OCI-LY1 (cell line): ENCODE measurements around the gene CCL25.

ENCODE experiments used
- H2AFZ ChIP-seq: fragments of 200-600 bp; sonication (generic), shearing (Covaris generic); 2 replicates; pipeline ENCODE4 v1.6.0; 2014; ENCODE audit warnings: antibody characterized with exemption, mild to moderate bottlenecking, low read length
- H3F3A ChIP-seq: fragments of 200-600 bp; sonication (generic), shearing (Covaris generic); 2 replicates; pipeline ENCODE4 v1.6.0; 2014; ENCODE audit warnings: mild to moderate bottlenecking, antibody characterized with exemption, low read length, moderate library complexity; ENCODE audit not compliant: insufficient read depth
- H3K27ac ChIP-seq: fragments of 200-600 bp; sonication (generic); 2 replicates; pipeline ENCODE4 v1.5.1; 2014; ENCODE audit warnings: low read length, mixed run types, mild to moderate bottlenecking, low read depth; ENCODE audit not compliant: poor library complexity, severe bottlenecking
- H3K27me3 ChIP-seq: fragments of 200-600 bp; sonication (generic); 2 replicates; pipeline ENCODE4 v1.6.0; 2014; ENCODE audit warnings: antibody characterized with exemption, mild to moderate bottlenecking, low read length, moderate library complexity; ENCODE audit not compliant: insufficient read depth
- H3K36me3 ChIP-seq: fragments of 200-600 bp; sonication (generic); 2 replicates; pipeline ENCODE4 v1.6.1; 2014; ENCODE audit warnings: mild to moderate bottlenecking, antibody characterized with exemption, low read length, moderate library complexity, mixed read lengths; ENCODE audit not compliant: insufficient read depth
- H3K4me1 ChIP-seq: fragments of 200-600 bp; sonication (generic); 2 replicates; pipeline ENCODE4 v1.5.1; 2014; ENCODE audit warnings: mild to moderate bottlenecking, low read length, moderate library complexity; ENCODE audit not compliant: insufficient read depth, severe bottlenecking
- H3K4me2 ChIP-seq: fragments of 200-600 bp; sonication (generic), shearing (Covaris generic); 2 replicates; pipeline ENCODE4 v1.6.1; 2014; ENCODE audit warnings: low read length
- H3K4me3 ChIP-seq: fragments of 200-600 bp; sonication (generic); 2 replicates; pipeline ENCODE4 v1.5.1; 2014; ENCODE audit warnings: low read length, low read depth, mild to moderate bottlenecking, mixed read lengths; ENCODE audit not compliant: poor library complexity, severe bottlenecking
- H3K79me2 ChIP-seq: fragments of 200-600 bp; shearing (Covaris generic); 2 replicates; pipeline ENCODE4 v1.6.1; 2016; ENCODE audit warnings: mixed run types, low read length, mixed read lengths; ENCODE audit not compliant: insufficient read depth
- H3K9ac ChIP-seq: fragments of 200-600 bp; sonication (generic), shearing (Covaris generic); 2 replicates; pipeline ENCODE4 v1.6.1; 2014; ENCODE audit warnings: mild to moderate bottlenecking, low read length, mixed read lengths
- H3K9me2 ChIP-seq: fragments of 200-600 bp; sonication (generic), shearing (Covaris generic); 2 replicates; pipeline ENCODE4 v1.6.1; 2014; ENCODE audit warnings: low read depth, mild to moderate bottlenecking, low read length, mixed read lengths
- H3K9me3 ChIP-seq: fragments of 200-600 bp; shearing (Covaris generic); 2 replicates; pipeline ENCODE4 v1.6.1; 2014; ENCODE audit warnings: low read length, mixed read lengths
- H4K20me1 ChIP-seq: fragments of 200-600 bp; sonication (generic), shearing (Covaris generic); 2 replicates; pipeline ENCODE4 v1.6.0; 2016; ENCODE audit warnings: mild to moderate bottlenecking, low read length; ENCODE audit not compliant: insufficient read depth
- EZH2 ChIP-seq: fragments of 200-600 bp; sonication (generic), shearing (Covaris generic); IDR thresholded peaks from 2 replicates; pipeline ENCODE4 v1.8.0; 2017; ENCODE audit warnings: borderline replicate concordance, mixed run types, mild to moderate bottlenecking, antibody characterized with exemption, low read length, moderate library complexity, mixed read lengths
- TF ChIP-seq, protein P1 (sequence below): fragments of 200-600 bp; sonication (generic), shearing (Covaris generic); IDR thresholded peaks from 2 replicates; pipeline ENCODE4 v1.5.1; 2017; ENCODE audit warnings: mild to moderate bottlenecking, antibody characterized with exemption, low read length, moderate library complexity, mixed read lengths

CCL25 gene

GRCh38 chr19:8005534-8006256 is 46.9 kb upstream of the CCL25 start, which contains the start of gene ELAVL1:
TSS of gene ELAVL1 (minus strand) at chr19:8005641. CDS start at chr19:7991815, 13,826 bp downstream.
- Histone ChIP-seq H3K27me3 (no peaks in the 10 kb centered on the region), H3K9me3 (no peaks in the 10 kb centered on the region), H3K9me2 (no peaks in the 10 kb centered on the region), H3K27ac (peak within 1 kb of the TSS; percentile 79), H3K4me2 (peak within 1 kb of the TSS; percentile 95), H3K9ac (peak within 1 kb of the TSS; percentile 98), H4K20me1 (no peaks in the 10 kb centered on the region), H3K4me1 (peaks cover 41% of the 10 kb centered on the region), H2AFZ (no peak within 1 kb of the TSS), H3F3A (no peaks in the 10 kb centered on the region), H3K36me3 (peaks cover 17% of the 10 kb centered on the region; the same call in 1 of the 2 replicates), H3K79me2 (peaks cover 38% of the 10 kb centered on the region), H3K4me3 (peak within 1 kb of the TSS; percentile 97)
- no peak for TF ChIP-seq EZH2
- TF ChIP-seq, protein P1, sequence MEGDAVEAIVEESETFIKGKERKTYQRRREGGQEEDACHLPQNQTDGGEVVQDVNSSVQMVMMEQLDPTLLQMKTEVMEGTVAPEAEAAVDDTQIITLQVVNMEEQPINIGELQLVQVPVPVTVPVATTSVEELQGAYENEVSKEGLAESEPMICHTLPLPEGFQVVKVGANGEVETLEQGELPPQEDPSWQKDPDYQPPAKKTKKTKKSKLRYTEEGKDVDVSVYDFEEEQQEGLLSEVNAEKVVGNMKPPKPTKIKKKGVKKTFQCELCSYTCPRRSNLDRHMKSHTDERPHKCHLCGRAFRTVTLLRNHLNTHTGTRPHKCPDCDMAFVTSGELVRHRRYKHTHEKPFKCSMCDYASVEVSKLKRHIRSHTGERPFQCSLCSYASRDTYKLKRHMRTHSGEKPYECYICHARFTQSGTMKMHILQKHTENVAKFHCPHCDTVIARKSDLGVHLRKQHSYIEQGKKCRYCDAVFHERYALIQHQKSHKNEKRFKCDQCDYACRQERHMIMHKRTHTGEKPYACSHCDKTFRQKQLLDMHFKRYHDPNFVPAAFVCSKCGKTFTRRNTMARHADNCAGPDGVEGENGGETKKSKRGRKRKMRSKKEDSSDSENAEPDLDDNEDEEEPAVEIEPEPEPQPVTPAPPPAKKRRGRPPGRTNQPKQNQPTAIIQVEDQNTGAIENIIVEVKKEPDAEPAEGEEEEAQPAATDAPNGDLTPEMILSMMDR, result no peak; the same call in 1 of the 2 replicates

DNA sequence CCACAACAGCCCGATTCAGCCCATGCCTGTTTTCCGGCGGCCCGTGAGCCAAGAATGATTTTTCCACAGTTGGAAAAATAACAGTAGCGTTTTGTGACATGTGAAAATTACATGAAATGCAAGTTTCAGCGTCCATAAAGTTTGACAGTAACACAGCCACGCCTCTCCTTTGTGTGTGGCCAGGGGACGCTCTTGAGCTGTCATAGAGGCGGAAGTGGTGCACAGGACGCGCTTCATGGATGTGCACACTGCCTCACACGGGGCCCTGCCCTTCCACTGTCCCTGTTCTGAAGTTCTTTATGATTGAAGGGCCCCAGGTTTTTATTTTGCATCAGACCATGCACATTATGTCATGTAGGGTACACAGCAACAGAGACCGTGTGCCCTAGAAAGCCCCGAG is 34.8 kb upstream of the CCL25 start:
- H3K27ac ChIP-seq, result no peak overlapping the region
- H3K4me1 ChIP-seq, result peaks cover 14% of the 10 kb centered on the region
- H3K4me3 ChIP-seq, result no peak overlapping the region
- no peaks in the 10 kb centered on the region for H3K9me2 ChIP-seq
- no peaks in the 10 kb centered on the region for H3F3A ChIP-seq
- no peaks in the 10 kb centered on the region for H4K20me1 ChIP-seq
- H3K36me3 ChIP-seq, result no peaks in the 10 kb centered on the region
- no peak for TF ChIP-seq EZH2
- TF ChIP-seq, protein P1, result peak; percentile 76
- H3K27me3 ChIP-seq, result no peaks in the 10 kb centered on the region
- H3K79me2 ChIP-seq, result no peaks in the 10 kb centered on the region
- peak overlapping the region; percentile 96; the same call in 1 of the 2 replicates for H2AFZ ChIP-seq
- H3K9me3 ChIP-seq, result no peaks in the 10 kb centered on the region
- H3K9ac ChIP-seq, result peak overlapping the region; percentile 24; the same call in 1 of the 2 replicates
- H3K4me2 ChIP-seq, result peak overlapping the region; percentile 23; the same call in 1 of the 2 replicates

DNA sequence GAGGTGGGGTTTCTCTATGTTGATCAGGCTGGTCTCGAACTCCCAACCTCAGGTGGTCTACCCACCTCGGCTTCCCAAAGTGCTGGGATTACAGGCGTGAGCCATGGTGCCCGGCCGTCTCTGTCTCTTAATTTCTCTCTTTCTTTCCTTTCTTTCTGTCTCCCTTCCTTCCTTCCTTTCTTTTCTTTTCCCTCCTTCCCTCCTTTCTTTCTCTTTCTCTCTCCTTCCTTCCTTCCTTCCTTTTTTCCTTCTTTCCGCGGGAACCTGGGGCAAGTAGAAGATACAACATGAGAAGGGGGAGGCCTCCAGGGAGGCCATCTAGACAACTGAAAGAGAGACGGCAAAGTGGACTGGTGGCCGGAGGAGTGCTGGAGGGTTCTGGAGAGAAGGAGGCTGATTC is 31.9 kb upstream of the CCL25 start:
- Histone ChIP-seq H3K4me1 (peaks cover 14% of the 10 kb centered on the region), H3K27ac (no peak overlapping the region), H3K9me3 (no peaks in the 10 kb centered on the region), H3K36me3 (no peaks in the 10 kb centered on the region), H3K9ac (no peak overlapping the region), H3F3A (no peaks in the 10 kb centered on the region), H4K20me1 (no peaks in the 10 kb centered on the region), H2AFZ (no peak overlapping the region), H3K79me2 (no peaks in the 10 kb centered on the region), H3K4me2 (no peak overlapping the region), H3K4me3 (no peak overlapping the region), H3K9me2 (no peaks in the 10 kb centered on the region), H3K27me3 (no peaks in the 10 kb centered on the region)
- TF ChIP-seq EZH2, result no peak
- TF ChIP-seq, protein P1, result no peak
